ENCODE data around the gene CLEC19A.

DNA sequence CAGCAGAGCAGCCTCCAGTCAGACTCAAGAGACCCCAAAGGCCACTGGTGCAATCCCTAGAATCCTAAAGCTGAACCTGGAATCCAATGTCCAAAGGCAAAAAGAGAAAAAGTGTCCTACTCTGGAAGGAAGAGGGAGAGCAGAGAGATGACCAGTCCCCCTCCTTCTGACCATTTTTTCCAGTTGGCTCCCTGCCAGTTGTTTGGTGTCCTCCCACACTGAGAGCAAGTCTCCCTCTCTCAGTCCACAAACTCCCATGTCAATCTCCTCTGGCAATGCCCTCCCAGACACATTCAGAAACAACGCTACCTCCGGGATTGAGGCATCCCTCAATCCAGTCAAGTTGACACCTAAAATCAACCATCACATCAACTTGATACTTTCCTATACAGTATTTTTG, 4.3 kb upstream of the CLEC19A start:
- TF ChIP-seq, protein P1, sequence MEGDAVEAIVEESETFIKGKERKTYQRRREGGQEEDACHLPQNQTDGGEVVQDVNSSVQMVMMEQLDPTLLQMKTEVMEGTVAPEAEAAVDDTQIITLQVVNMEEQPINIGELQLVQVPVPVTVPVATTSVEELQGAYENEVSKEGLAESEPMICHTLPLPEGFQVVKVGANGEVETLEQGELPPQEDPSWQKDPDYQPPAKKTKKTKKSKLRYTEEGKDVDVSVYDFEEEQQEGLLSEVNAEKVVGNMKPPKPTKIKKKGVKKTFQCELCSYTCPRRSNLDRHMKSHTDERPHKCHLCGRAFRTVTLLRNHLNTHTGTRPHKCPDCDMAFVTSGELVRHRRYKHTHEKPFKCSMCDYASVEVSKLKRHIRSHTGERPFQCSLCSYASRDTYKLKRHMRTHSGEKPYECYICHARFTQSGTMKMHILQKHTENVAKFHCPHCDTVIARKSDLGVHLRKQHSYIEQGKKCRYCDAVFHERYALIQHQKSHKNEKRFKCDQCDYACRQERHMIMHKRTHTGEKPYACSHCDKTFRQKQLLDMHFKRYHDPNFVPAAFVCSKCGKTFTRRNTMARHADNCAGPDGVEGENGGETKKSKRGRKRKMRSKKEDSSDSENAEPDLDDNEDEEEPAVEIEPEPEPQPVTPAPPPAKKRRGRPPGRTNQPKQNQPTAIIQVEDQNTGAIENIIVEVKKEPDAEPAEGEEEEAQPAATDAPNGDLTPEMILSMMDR (conservative IDR thresholded peaks at IDR 0.05; ENCODE audit: low read depth in 2 of 2) = no peak
- TF ChIP-seq EZH2 (IDR thresholded peaks at IDR 0.05; ENCODE audit: low read depth, unreplicated experiment) (no peak), POLR2AphosphoS5 (IDR thresholded peaks at IDR 0.05; ENCODE audit: low read depth) (no peak), EZH2phosphoT487 (IDR thresholded peaks at IDR 0.05; ENCODE audit: unreplicated experiment) (no peak), CREB1 (CRISPR knock-in tag; IDR thresholded peaks at IDR 0.05; ENCODE audit: low read depth) (no peak), STAT1 (IDR thresholded peaks at IDR 0.05; ENCODE audit: unreplicated experiment) (no peak)
